DOHH2 (cell line): ENCODE results near the gene COL25A1.

Experiments used
- H3F3A ChIP-seq: fragments of 200-600 bp; sonication (generic), shearing (Covaris generic); 2 replicates; pipeline ENCODE4 v1.6.0; 2016; ENCODE audit warnings: antibody characterized with exemption, mild to moderate bottlenecking; ENCODE audit not compliant: control insufficient read depth, insufficient read depth
- H3K27ac ChIP-seq: fragments of 200-600 bp; sonication (generic); 2 replicates; pipeline ENCODE4 v1.5.1; 2014; ENCODE audit warnings: low read depth, mild to moderate bottlenecking, low read length, moderate library complexity
- H3K27me3 ChIP-seq: fragments of 200-600 bp; sonication (generic); 2 replicates; pipeline ENCODE4 v1.6.1; 2014; ENCODE audit warnings: mild to moderate bottlenecking, low read length, mixed read lengths; ENCODE audit not compliant: control insufficient read depth
- H3K36me3 ChIP-seq: fragments of 200-600 bp; sonication (generic); 2 replicates; pipeline ENCODE4 v1.6.1; 2014; ENCODE audit warnings: mild to moderate bottlenecking, low read length, moderate library complexity, mixed read lengths; ENCODE audit not compliant: control insufficient read depth
- H3K4me1 ChIP-seq: fragments of 200-600 bp; sonication (generic); 2 replicates; pipeline ENCODE4 v1.6.1; 2014; ENCODE audit warnings: mild to moderate bottlenecking, low read length, mixed read lengths; ENCODE audit not compliant: control insufficient read depth
- H3K4me2 ChIP-seq: fragments of 200-600 bp; sonication (generic); 2 replicates; pipeline ENCODE4 v1.6.0; 2014; ENCODE audit warnings: mild to moderate bottlenecking, low read length, moderate library complexity
- H3K4me3 ChIP-seq: fragments of 200-600 bp; sonication (generic); 2 replicates; pipeline ENCODE4 v1.5.1; 2014; ENCODE audit warnings: mild to moderate bottlenecking, low read length, mixed read lengths
- H3K79me2 ChIP-seq: fragments of 200-600 bp; sonication (generic); 2 replicates; pipeline ENCODE4 v1.6.1; 2014; ENCODE audit warnings: mild to moderate bottlenecking, low read length, mixed read lengths; ENCODE audit not compliant: control insufficient read depth
- H3K9me2 ChIP-seq: fragments of 200-600 bp; sonication (generic); replicated peaks from 2 replicates; pipeline ENCODE4 v1.6.1; 2014; ENCODE audit warnings: mild to moderate bottlenecking, low read length, mixed read lengths; ENCODE audit not compliant: control insufficient read depth
- H3K9me3 ChIP-seq: fragments of 200-600 bp; sonication (generic); 2 replicates; pipeline ENCODE4 v1.6.1; 2014; ENCODE audit warnings: antibody characterized with exemption, low read length, mixed read lengths; ENCODE audit not compliant: control insufficient read depth, insufficient read depth
- H4K20me1 ChIP-seq: fragments of 200-600 bp; sonication (generic); 2 replicates; pipeline ENCODE4 v1.6.0; 2014; ENCODE audit warnings: low read depth, mild to moderate bottlenecking, antibody characterized with exemption, low read length, moderate library complexity; ENCODE audit not compliant: control insufficient read depth, insufficient read depth
- CTCF ChIP-seq: fragments of 200-600 bp; sonication (generic); IDR thresholded peaks from one replicate; pipeline ENCODE4 v1.5.1; 2014; ENCODE audit warnings: antibody characterized with exemption, mild to moderate bottlenecking, low read depth, low read length; ENCODE audit not compliant: poor library complexity, severe bottlenecking
- EZH2phosphoT487 ChIP-seq: fragments of 200-600 bp; sonication (generic); IDR thresholded peaks from 2 replicates; pipeline ENCODE4 v1.6.1; 2017; ENCODE audit warnings: borderline replicate concordance, mild to moderate bottlenecking, antibody characterized with exemption, low read length, moderate library complexity, mixed read lengths

COL25A1 gene

GRCh38 chr4:109134268-109134667, 168.2 kb downstream of the COL25A1 start:
- H3K4me3 ChIP-seq = no peak overlapping the region
- H3K79me2 ChIP-seq = no peaks in the 10 kb centered on the region
- H3F3A ChIP-seq = no peaks in the 10 kb centered on the region

GRCh38 chr4:109131559-109131958, 170.9 kb downstream of the COL25A1 start:
- Histone ChIP-seq H3K27ac (no peak overlapping the region), H3K27me3 (no peaks in the 10 kb centered on the region), H3K9me2 (no peaks in the 10 kb centered on the region), H4K20me1 (no peaks in the 10 kb centered on the region), H3K4me2 (no peak overlapping the region), H3K4me1 (no peaks in the 10 kb centered on the region), H3K79me2 (no peaks in the 10 kb centered on the region), H3K4me3 (no peak overlapping the region), H3K36me3 (no peaks in the 10 kb centered on the region), H3F3A (no peaks in the 10 kb centered on the region), H3K9me3 (no peaks in the 10 kb centered on the region)
- no peak for TF ChIP-seq CTCF
- no peak for TF ChIP-seq EZH2phosphoT487

More at GRCh38 chr4:109134268-109134667, 168.2 kb downstream of the COL25A1 start:
- H4K20me1 ChIP-seq = no peaks in the 10 kb centered on the region
- no peak overlapping the region for H3K27ac ChIP-seq
- no peaks in the 10 kb centered on the region for H3K36me3 ChIP-seq
- no peak for TF ChIP-seq CTCF
- no peak for TF ChIP-seq EZH2phosphoT487
- H3K9me3 ChIP-seq = no peaks in the 10 kb centered on the region
- no peaks in the 10 kb centered on the region for H3K27me3 ChIP-seq
- H3K4me2 ChIP-seq = no peak overlapping the region
- no peaks in the 10 kb centered on the region for H3K9me2 ChIP-seq
- H3K4me1 ChIP-seq = no peaks in the 10 kb centered on the region

- Histone ChIP-seq H3K9me3 (no peaks in the 10 kb centered on the region), H3K27me3 (0 out of 2 replicates have a peak, but pooled peaks cover 3% of the 10 kb centered on the region), H3K9me2 (no peaks in the 10 kb centered on the region), H3K4me2 (no peak overlapping the region), H3K79me2 (no peaks in the 10 kb centered on the region), H3K36me3 (no peaks in the 10 kb centered on the region), H4K20me1 (no peaks in the 10 kb centered on the region), H3K4me1 (no peaks in the 10 kb centered on the region), H3K4me3 (no peak overlapping the region), H3F3A (no peaks in the 10 kb centered on the region), H3K27ac (no peak overlapping the region)
- no peak for TF ChIP-seq EZH2phosphoT487
- no peak for TF ChIP-seq CTCF
These were observed 173.9 kb downstream of the COL25A1 start for GRCh38 chr4:109128589-109128988.

- H3K4me2 ChIP-seq = no peak overlapping the region
- H3K4me1 ChIP-seq = no peaks in the 10 kb centered on the region
- no peaks in the 10 kb centered on the region for H3F3A ChIP-seq
- no peak overlapping the region for H3K4me3 ChIP-seq
- H3K9me3 ChIP-seq = no peaks in the 10 kb centered on the region
- H3K79me2 ChIP-seq = no peaks in the 10 kb centered on the region
- no peak overlapping the region for H3K27ac ChIP-seq
- no peaks in the 10 kb centered on the region for H4K20me1 ChIP-seq
- TF ChIP-seq CTCF = no peak
- no peak for TF ChIP-seq EZH2phosphoT487
- no peaks in the 10 kb centered on the region for H3K9me2 ChIP-seq
- peaks cover 3% of the 10 kb centered on the region; the same call in 1 of the 2 replicates for H3K27me3 ChIP-seq
- H3K36me3 ChIP-seq = no peaks in the 10 kb centered on the region
These were observed 174.6 kb downstream of the COL25A1 start for GRCh38 chr4:109127866-109128265.
